Activated CD4-positive, alpha-beta memory T cell treated with anti-CD3 and anti-CD28 coated beads, Interleukin-2, amount 10 ng/mL, durations not matched to agents 7 days and 5 days (primary cell): ENCODE results near the gene C11orf42. TPM values are rescaled to one million over a fixed set of nuclear protein-coding genes. Genes with fewer than 3 reads are reported as not detected.

Experiments used
- CTCF ChIA-PET: fragments of 350-600 bp; sonication (Branson Sonifier 250); formaldehyde crosslinking; loops from one replicate; lab custom pipeline; 2021; ENCODE audit warnings: antibody characterized with exemption, inconsistent platforms; lab: Charles Lee
- POLR2A ChIA-PET: fragments of 350-600 bp; sonication (Branson Sonifier 250); formaldehyde crosslinking; loops from one replicate; lab custom pipeline; 2021; ENCODE audit warnings: antibody characterized with exemption; lab: Charles Lee
- DNase-seq: peaks from one replicate; pipeline ENCODE4 v3.0.0-alpha.2; 2020
- H3K27ac Mint-ChIP-seq: one replicate; pipeline ENCODE4 v1.8.0; 2021; ENCODE audit warnings: mild to moderate bottlenecking, mixed read lengths
- H3K27me3 Mint-ChIP-seq: one replicate; pipeline ENCODE4 v1.8.0; 2021; ENCODE audit warnings: mixed read lengths
- H3K36me3 Mint-ChIP-seq: one replicate; pipeline ENCODE4 v1.8.0; 2021; ENCODE audit warnings: low read depth, mixed read lengths
- H3K4me1 Mint-ChIP-seq: one replicate; pipeline ENCODE4 v1.8.0; 2021; ENCODE audit warnings: mixed read lengths
- H3K4me3 Mint-ChIP-seq: one replicate; pipeline ENCODE4 v1.8.0; 2021; ENCODE audit warnings: mild to moderate bottlenecking, mixed read lengths
- H3K9me3 Mint-ChIP-seq: one replicate; pipeline ENCODE4 v1.8.0; 2021; ENCODE audit warnings: mixed read lengths
- total RNA-seq, 2 experiments: library from RNA; stranded (reverse); gene quantifications; one replicate each; pipeline ENCODE4 v1.2.3, GENCODE V29; 2021

Gene C11orf42, protein sequence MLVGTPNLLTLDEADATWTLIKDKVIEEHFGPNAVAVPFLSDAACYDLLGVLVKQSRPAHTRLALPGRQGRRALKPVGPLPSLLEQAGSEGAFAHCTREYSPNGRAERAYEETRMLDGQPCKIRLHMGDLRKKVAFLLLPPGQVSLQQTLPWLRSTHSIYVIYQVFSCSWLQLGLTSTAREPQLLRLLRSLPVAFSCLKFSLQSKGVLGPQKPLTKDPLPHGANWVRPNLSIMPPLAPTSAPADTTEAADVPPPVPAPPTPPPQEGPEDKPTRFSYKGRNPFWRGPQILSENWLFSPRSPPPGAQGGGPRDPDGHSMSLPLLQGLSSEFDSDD
- not detected for total RNA-seq

DNA sequence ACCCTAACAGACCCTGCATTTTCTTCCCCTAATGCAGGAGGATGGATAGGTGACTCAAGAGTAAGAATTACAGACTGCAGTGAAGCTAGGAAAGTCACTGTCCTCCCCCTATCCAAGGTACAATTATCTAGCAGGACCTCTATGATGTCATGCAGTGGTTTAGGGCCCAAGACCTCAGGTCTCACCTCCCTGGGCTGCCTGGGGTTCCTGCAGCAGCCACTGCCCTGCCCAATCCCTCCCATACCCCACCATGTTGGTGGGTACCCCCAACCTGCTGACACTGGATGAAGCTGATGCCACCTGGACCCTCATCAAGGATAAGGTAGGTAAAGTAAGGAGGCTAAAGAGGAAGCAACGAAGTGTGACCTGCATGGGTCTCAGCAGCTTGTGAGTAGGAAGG, at the start of gene C11orf42:
Gene C11orf42 (plus strand): TSS at position 192 of the 400 bp plus-strand sequence. CDS start 59 bp downstream, at position 251.
- H3K27me3 Mint-ChIP-seq, result no peaks in the 10 kb centered on the region
- POLR2A ChIA-PET, result no interaction called here
- H3K27ac Mint-ChIP-seq, result no peak within 1 kb of the TSS
- H3K4me3 Mint-ChIP-seq, result no peak within 1 kb of the TSS
- peaks cover 30% of the 10 kb centered on the region for H3K4me1 Mint-ChIP-seq
- H3K9me3 Mint-ChIP-seq, result no peaks in the 10 kb centered on the region
- CTCF ChIA-PET, result no interaction called here
- peaks cover 13% of the 10 kb centered on the region for H3K36me3 Mint-ChIP-seq
- DNase-seq, result no peak

DNA sequence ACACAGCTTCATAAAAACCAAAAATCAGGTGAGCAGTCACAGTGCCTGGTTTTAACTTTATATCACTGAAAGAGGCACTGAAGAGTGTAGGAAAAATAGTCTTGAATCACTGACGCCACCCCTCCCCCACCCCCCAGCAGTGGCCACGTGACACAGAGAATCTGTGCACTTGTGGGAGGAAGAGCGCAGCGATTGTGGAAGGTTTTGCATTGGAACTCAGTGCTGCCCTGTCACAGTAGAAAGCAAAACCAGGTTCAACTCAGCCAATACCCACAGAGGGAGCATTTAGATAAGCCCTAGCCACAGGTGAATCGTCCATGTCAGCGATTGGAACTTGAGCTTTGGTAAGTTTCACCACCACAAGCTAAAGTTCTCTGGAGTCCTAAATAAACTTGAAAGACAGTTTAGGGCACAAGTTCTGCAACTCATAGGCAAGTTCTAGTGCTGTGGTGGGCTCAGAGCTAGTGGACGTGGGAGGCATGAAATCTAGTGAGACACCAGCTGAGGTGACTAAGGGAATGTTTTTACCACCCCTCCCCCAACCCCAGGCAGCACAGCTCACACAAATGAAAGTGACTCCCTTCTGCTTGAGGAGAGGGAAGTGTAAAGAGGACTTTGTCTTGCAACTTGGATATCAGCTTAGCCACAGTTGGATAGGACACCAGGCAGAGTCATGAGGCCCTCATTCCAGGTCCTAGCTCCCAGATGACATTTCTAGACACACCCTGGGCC, 48.6 kb upstream of the C11orf42 start:
- no peaks in the 10 kb centered on the region for H3K4me1 Mint-ChIP-seq
- no peak overlapping the region for H3K4me3 Mint-ChIP-seq
- H3K27me3 Mint-ChIP-seq, result peaks cover 3% of the 10 kb centered on the region
- no peak for DNase-seq
- no peaks in the 10 kb centered on the region for H3K36me3 Mint-ChIP-seq
- no peaks in the 10 kb centered on the region for H3K9me3 Mint-ChIP-seq
- POLR2A ChIA-PET, result no interaction called here
- CTCF ChIA-PET, result interaction anchor here (1.0 kb wide), 1 partner anchor 8 kb away, joined by 3 read pairs; no protein-coding TSS in a partner anchor
- no peak overlapping the region for H3K27ac Mint-ChIP-seq

DNA sequence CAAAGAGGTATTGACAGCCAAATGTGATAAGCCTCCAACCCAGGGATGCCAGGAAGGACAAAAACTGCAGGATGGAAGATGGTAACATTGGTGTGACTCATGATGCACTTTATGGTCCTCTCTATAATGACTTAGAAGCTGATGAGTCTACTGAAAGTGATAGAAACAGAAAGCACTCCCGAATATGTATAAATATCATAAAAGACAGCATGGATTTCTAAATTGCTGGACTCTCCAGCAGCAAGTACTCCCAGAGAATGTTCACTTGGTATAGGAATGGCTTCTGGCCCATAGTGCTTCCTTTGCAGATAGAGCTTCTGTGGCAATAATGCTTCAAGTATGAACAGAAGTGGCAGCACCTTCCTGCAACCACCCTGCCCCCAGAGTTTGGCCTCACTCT, 35.1 kb upstream of the C11orf42 start, which contains the start of gene OR52B2:
Gene OR52B2 (minus strand): TSS at position 101 of the 400 bp plus-strand sequence. CDS start 0 bp downstream, at position 101.
- DNase-seq, result no peak
- peaks cover 18% of the 10 kb centered on the region for H3K27me3 Mint-ChIP-seq
- POLR2A ChIA-PET, result no interaction called here
- CTCF ChIA-PET, result no interaction called here
- no peak within 1 kb of the TSS for H3K4me3 Mint-ChIP-seq
- H3K27ac Mint-ChIP-seq, result no peak within 1 kb of the TSS
- no peaks in the 10 kb centered on the region for H3K4me1 Mint-ChIP-seq
- no peaks in the 10 kb centered on the region for H3K9me3 Mint-ChIP-seq
- H3K36me3 Mint-ChIP-seq, result no peaks in the 10 kb centered on the region

DNA sequence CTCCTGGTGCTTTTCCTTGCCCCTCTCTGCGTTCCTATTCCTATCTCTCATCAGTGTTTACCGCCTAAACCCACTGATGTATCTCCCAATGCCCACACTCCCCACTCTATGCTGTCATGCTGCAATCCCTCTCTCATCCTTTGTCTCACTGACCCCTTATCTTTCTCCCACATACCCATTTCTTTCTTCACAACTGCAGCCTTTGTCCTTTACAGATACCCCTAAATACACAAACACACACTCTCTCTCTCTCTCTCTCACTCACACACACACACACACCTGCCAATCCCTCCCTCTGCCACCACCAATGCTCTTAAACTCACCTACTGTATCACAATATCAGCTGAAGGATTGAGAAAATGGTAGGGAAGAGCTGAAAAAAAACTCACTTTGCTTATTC, 29.9 kb upstream of the C11orf42 start:
- ChIA-PET POLR2A (no interaction called here), CTCF (no interaction called here)
- peaks cover 8% of the 10 kb centered on the region for H3K27me3 Mint-ChIP-seq
- H3K27ac Mint-ChIP-seq, result no peak overlapping the region
- H3K9me3 Mint-ChIP-seq, result peaks cover 3% of the 10 kb centered on the region
- H3K4me3 Mint-ChIP-seq, result no peak overlapping the region
- no peak for DNase-seq
- H3K36me3 Mint-ChIP-seq, result no peaks in the 10 kb centered on the region
- H3K4me1 Mint-ChIP-seq, result peaks cover 16% of the 10 kb centered on the region

DNA sequence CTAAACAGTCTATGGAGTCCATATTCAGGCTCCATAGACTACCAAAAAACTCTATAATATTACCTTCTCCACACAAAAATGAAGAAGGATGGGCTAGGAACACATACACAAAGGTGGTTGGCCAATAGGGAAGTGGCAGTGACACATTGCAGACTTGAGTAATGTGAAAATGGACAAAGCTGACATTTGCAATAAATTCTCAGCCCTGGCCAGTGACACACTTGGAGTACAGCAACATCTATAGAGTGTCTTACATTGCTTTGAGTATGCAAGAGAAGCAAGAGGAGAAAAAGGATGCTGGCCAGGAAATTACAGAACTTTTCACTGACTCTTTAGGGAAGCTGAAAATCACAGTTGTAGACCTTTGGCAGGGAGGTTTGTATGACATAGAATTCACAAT, 13.6 kb upstream of the C11orf42 start:
- DNase-seq, result no peak

DNA sequence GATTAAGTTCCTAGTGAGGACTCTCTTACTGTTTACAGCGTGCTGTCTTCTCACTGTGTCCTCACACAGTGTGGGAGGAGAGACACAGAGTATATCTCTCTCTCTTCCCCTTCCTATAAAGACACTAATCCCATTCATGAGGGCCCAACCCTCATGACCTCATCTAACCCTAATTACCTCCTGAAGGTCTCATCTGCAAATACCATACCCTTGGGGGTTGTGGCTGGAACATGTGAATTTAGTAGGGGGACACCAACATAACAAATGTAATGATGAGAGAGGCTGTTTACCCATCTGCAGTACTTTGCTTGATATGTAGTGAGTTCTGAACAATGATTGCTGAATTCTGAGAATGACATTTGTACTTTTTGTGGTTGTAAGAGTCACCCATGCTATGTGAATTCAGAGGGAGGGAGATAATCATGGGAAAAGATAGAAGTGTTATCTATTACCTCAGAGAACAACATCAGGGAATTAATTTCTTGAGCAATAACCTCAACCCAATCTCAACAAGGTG, 11.2 kb upstream of the C11orf42 start:
- H3K4me3 Mint-ChIP-seq, result no peak overlapping the region
- H3K27ac Mint-ChIP-seq, result no peak overlapping the region
- no peaks in the 10 kb centered on the region for H3K9me3 Mint-ChIP-seq
- H3K36me3 Mint-ChIP-seq, result no peaks in the 10 kb centered on the region
- DNase-seq, result no peak
- POLR2A ChIA-PET, result no interaction called here
- peaks cover 6% of the 10 kb centered on the region for H3K27me3 Mint-ChIP-seq
- CTCF ChIA-PET, result no interaction called here
- H3K4me1 Mint-ChIP-seq, result peaks cover 13% of the 10 kb centered on the region

More for the DNA sequence above, 13.6 kb upstream of the C11orf42 start:
- Mint-ChIP-seq H3K4me3 (no peak overlapping the region), H3K27me3 (peaks cover 6% of the 10 kb centered on the region), H3K9me3 (no peaks in the 10 kb centered on the region), H3K36me3 (no peaks in the 10 kb centered on the region), H3K27ac (no peak overlapping the region), H3K4me1 (peaks cover 10% of the 10 kb centered on the region)
- ChIA-PET CTCF (no interaction called here), POLR2A (no interaction called here)

DNA sequence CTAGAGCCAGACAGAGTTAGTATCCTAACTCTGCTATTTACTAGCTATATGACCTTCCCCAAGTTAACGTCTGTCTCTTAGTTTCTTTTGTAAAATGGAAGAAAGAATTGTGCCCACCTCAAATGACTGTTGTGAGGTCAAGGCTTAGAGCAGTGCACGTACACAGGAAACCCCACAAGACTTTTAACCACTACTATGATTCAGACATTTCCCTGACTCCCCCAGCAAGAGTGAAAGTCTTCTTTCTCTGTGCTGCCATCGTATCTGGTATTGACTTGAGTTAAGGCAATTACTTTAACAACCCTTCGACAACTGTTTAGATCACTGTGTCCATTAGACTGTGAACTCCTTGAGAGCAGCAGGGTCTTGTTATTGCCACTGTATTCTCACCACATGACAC, 9.0 kb upstream of the C11orf42 start:
- ChIA-PET CTCF (no interaction called here), POLR2A (interaction anchor here (1.0 kb wide), 1 partner anchor 38 kb away, joined by 3 read pairs; the partner anchor contains the start of gene FHIP1B)
- no peak for DNase-seq
- H3K4me3 Mint-ChIP-seq, result no peak overlapping the region
- no peaks in the 10 kb centered on the region for H3K36me3 Mint-ChIP-seq
- peaks cover 20% of the 10 kb centered on the region for H3K4me1 Mint-ChIP-seq
- H3K27ac Mint-ChIP-seq, result no peak overlapping the region
- peaks cover 5% of the 10 kb centered on the region for H3K27me3 Mint-ChIP-seq
- H3K9me3 Mint-ChIP-seq, result no peaks in the 10 kb centered on the region

DNA sequence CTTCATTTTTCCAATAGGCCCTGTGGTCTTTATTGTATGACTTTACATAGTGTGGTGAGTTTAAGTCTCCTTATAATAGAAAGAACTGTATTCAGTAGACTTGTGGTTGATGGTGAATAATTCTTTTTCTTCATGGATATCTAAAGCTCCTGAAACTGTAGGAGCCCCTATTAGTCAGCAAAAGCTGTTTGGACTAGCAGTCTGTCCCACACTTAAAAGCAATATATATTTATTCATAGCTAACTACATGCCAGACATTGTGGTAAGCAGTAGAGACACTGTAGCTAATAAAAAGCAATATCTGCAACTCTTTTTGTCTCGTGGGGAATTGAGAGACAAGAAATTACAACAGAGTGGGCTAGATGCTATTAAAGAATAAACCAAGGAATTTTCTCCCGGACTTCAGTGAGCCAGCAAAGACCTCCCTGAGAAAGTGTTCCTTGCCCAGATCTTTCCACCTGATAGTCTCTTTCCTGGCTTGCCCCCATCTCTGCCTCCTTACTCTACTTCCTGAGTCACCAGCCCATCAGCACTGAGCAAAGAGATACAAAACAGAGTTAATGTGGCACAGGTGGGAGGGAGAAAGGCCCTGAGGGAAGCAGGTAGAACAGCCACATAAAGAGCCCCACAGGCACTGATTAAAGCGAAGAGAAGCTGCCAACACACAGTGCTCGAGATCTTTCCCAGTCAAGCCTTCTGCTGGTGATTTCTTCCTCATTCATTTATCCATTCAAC, 7.7 kb upstream of the C11orf42 start:
- ChIA-PET CTCF (interaction anchor here (0.6 kb wide), 1 partner anchor 497 kb away, joined by 3 read pairs; no protein-coding TSS in a partner anchor), POLR2A (interaction anchor here (1.0 kb wide), 1 partner anchor 37 kb away, joined by 3 read pairs; the partner anchor contains the start of gene FHIP1B)
- Mint-ChIP-seq H3K27ac (no peak overlapping the region), H3K36me3 (no peaks in the 10 kb centered on the region), H3K27me3 (peaks cover 2% of the 10 kb centered on the region), H3K9me3 (no peaks in the 10 kb centered on the region), H3K4me1 (peaks cover 26% of the 10 kb centered on the region), H3K4me3 (no peak overlapping the region)
- no peak for DNase-seq

DNA sequence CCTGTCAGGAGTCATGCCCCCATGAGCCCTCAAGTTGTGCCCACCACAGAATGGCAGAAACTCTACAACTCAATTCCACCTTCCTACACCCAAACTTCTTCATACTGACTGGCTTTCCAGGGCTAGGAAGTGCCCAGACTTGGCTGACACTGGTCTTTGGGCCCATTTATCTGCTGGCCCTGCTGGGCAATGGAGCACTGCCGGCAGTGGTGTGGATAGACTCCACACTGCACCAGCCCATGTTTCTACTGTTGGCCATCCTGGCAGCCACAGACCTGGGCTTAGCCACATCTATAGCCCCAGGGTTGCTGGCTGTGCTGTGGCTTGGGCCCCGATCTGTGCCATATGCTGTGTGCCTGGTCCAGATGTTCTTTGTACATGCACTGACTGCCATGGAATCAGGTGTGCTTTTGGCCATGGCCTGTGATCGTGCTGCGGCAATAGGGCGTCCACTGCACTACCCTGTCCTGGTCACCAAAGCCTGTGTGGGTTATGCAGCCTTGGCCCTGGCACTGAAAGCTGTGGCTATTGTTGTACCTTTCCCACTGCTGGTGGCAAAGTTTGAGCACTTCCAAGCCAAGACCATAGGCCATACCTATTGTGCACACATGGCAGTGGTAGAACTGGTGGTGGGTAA, 6.1 kb upstream of the C11orf42 start, which contains the start of gene OR52W1:
Gene OR52W1 (plus strand): TSS at position 51 of the 637 bp plus-strand sequence. CDS start 0 bp downstream, at position 51.
- CTCF ChIA-PET, result no interaction called here
- H3K4me1 Mint-ChIP-seq, result peaks cover 40% of the 10 kb centered on the region

DNA sequence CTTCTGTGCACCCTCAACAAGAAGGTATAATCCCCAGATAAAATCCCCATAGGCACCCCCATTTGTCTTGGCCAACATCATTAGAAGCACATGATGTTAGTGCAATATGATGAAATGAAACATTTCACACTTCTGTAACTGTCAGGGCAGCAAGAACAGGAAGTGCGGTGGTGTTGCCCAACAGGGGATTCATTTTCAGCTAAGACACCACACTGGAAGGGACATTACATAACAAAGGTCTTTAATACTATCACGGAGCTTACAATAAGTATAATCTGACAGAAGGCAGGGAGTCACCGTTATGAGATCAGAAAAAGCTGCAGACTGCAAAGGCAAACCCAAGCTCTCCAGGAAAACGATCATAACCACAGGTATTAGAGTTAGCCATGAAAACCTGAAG, 4.4 kb upstream of the C11orf42 start:
- Mint-ChIP-seq H3K36me3 (peaks cover 4% of the 10 kb centered on the region), H3K27me3 (no peaks in the 10 kb centered on the region), H3K27ac (no peak overlapping the region), H3K4me3 (no peak overlapping the region), H3K9me3 (no peaks in the 10 kb centered on the region), H3K4me1 (peaks cover 41% of the 10 kb centered on the region)
- no peak for DNase-seq
- POLR2A ChIA-PET, result no interaction called here
- CTCF ChIA-PET, result no interaction called here

More for the DNA sequence above, 6.1 kb upstream of the C11orf42 start, which contains the start of gene OR52W1:
- H3K9me3 Mint-ChIP-seq, result no peaks in the 10 kb centered on the region
- H3K36me3 Mint-ChIP-seq, result no peaks in the 10 kb centered on the region
- no peak for DNase-seq
- peaks cover 2% of the 10 kb centered on the region for H3K27me3 Mint-ChIP-seq
- no peak within 1 kb of the TSS for H3K4me3 Mint-ChIP-seq
- POLR2A ChIA-PET, result no interaction called here
- H3K27ac Mint-ChIP-seq, result no peak within 1 kb of the TSS

DNA sequence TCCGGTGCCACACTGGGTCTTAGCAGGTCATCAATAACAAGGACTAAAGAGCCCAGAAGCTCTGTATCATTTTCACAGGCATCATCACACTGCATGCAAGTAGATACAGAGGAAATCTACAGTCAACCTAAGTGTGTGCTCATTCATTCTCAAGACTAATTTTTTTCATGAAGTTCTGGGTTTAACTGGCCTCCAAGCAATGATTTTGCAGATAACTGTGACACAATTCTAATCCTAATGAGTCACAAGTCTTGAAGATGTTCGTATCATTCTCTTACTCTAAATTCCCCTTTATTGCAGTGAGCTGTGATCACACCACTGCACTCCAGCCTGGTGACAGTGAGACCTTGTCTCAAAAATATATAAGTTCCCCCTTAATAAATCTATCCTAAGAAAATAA, 3.9 kb upstream of the C11orf42 start:
- ChIA-PET CTCF (no interaction called here), POLR2A (no interaction called here)
- no peak for DNase-seq
- Mint-ChIP-seq H3K36me3 (peaks cover 4% of the 10 kb centered on the region), H3K9me3 (no peaks in the 10 kb centered on the region), H3K27me3 (no peaks in the 10 kb centered on the region), H3K27ac (no peak overlapping the region), H3K4me1 (peaks cover 36% of the 10 kb centered on the region), H3K4me3 (no peak overlapping the region)

DNA sequence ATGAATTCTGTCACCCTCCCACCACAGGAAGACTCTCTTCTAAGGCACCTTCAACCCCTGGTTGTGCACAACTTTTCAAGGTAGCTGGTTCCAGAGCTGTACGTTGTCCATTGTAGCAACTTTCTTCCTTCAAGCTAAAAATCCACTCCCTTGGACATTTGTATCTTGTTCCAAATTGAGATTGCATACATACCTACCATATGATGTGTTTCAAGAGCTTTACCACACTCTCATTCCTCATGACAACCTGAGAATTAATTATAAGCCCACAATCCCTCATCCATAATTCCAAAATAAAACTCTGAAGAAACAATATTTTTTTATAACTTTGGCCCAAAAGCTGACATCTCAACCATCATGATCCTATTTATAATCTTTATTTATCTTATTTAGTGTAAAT, 3.3 kb upstream of the C11orf42 start:
- peaks cover 34% of the 10 kb centered on the region for H3K4me1 Mint-ChIP-seq
- peaks cover 4% of the 10 kb centered on the region for H3K36me3 Mint-ChIP-seq
- DNase-seq, result no peak
- ChIA-PET POLR2A (no interaction called here), CTCF (no interaction called here)
- no peaks in the 10 kb centered on the region for H3K9me3 Mint-ChIP-seq
- no peak overlapping the region for H3K4me3 Mint-ChIP-seq
- H3K27ac Mint-ChIP-seq, result no peak overlapping the region
- H3K27me3 Mint-ChIP-seq, result no peaks in the 10 kb centered on the region
